GM15510 (cell line): ENCODE results near the gene CHPF2.

Experiments
- POLR2A ChIP-seq: IDR thresholded peaks from 3 replicates; pipeline ENCODE4 v1.6.1; 2011; ENCODE audit warnings: borderline replicate concordance; ENCODE audit not compliant: insufficient read length; ENCODE audit errors: extremely low read depth

The CHPF2 gene

DNA sequence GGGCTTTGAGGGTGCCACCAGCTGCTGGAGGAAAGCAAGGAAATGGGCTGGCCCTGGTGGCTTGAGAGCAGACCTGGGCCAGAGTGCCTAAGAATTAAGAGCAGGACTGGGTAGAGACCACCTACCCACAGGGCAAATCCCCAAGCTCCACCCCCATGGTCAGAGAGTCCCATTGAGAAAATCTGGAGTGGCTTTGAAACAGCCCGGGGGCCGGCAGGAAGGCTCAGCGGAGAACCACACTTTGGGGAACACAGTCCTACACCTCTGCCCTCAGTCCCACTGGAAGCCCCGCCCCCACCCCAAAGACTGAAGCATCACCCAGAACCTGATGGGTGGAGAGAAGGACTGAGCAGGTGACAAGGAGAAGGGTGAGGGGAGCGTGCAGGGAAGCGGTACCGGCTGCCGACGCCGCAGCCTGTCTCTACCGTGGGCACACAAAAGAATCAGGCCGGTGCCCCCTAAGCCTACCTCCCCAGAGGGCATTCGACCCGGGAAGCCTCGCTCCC lies 12.6 kb downstream of the CHPF2 start:
- no peak for TF ChIP-seq POLR2A

DNA sequence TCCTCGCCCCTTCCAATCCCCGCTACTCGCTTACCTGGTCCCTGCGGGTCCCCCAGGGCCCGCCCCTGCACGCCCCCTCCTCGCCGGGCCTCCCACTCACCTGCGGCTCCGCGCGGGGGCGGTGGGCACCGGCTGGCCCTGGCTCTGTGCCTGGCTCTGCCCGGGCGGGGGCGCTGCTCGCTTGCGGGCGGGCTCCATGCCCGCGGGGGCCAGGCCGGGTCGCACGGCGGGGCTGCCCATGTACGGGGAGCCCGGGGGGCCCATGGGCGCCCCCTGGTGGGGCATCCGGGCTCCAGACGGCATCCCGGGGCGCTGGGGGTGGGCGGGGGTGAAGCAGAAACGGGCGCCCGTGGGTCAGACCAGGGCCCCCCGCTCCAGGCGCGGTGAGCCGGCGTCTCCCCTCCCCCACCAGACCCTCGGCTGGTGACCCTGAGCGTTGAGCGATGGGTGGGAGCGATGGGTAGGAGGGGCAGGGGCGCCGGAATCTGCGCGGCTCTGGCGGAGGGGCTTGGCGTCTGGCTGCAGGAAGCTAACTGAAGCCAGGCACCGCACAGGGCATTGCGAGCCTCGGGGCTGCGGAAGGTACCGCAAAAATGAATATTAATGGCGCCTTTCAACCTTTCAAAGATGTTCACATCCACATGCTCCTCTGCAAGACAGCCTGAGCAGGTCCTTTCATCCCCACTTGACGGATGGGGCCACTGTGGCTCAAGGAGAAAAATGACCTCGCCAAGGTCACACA lies 13.2 kb downstream of the CHPF2 start:
- no peak for TF ChIP-seq POLR2A

DNA sequence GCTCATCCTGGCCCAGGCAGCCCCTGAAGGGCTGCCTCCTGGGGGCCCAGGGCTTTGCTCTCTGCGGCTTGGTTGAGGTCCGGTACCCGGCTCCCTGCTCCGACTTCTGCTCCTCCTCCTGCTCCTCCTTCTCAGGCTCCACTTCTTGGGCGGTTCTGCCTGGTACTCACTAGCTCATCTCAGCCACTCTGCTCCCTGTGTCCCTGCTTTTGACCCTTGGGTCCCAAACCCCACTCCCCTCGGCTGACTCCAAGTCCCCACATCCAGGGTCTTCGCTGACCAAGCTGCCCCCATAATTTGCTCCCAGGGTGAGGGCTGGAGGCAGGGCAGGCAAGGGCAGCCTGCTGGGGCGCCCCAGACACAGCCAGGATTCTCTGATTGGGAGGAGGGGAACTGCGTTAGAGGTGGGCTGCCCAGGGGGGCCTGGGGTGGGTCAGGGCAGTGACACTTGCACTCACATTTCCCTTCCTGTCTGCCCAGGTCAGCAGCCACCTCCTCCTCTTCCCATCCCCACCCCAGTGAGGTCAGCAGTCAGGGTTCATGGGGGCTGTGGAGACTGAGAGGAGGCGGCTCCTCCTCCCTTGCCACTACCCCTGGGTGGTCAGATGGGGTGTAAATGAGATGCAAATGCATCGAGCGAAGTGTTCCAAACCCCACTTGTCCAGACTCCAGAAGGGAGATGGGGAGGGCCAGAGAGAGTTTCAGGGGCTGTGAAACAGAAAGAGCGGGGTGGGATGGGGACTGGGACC lies 14.0 kb downstream of the CHPF2 start:
- no peak for TF ChIP-seq POLR2A

DNA sequence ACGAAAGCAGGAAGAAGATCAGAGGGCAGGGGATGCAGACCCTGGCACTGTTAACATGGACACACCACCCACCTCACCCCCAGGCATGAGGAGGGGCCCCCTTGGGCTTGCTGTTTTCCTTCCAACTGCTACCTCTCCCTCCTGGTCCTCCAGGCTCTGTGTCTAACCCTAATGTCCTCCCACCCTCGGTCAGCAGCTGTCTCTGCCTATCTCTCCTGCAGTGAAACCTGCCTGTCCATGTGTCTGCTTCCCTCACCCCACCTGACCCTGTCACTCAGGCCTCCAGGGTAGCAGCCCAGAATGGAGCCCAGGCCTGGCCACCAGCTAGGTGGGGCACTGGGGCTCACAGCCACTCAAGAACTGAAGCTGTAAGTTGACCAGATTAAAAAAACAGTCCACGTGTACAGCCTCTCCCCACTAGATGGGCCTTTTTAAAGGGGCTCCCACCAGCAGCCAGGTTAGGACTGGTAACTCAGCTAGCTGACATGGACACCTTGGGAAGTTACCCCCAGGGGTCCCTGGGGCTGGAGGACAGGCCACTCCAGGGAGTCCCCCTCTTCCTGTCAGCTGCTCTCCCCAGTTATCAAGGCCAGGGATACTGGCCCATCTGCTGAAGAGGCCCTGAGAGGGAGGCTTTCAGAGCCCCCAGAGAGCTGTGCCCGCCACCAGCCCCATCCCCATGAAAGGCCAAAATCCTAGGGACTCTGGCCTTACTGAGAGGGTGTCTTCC lies 14.7 kb downstream of the CHPF2 start:
- TF ChIP-seq POLR2A = no peak

DNA sequence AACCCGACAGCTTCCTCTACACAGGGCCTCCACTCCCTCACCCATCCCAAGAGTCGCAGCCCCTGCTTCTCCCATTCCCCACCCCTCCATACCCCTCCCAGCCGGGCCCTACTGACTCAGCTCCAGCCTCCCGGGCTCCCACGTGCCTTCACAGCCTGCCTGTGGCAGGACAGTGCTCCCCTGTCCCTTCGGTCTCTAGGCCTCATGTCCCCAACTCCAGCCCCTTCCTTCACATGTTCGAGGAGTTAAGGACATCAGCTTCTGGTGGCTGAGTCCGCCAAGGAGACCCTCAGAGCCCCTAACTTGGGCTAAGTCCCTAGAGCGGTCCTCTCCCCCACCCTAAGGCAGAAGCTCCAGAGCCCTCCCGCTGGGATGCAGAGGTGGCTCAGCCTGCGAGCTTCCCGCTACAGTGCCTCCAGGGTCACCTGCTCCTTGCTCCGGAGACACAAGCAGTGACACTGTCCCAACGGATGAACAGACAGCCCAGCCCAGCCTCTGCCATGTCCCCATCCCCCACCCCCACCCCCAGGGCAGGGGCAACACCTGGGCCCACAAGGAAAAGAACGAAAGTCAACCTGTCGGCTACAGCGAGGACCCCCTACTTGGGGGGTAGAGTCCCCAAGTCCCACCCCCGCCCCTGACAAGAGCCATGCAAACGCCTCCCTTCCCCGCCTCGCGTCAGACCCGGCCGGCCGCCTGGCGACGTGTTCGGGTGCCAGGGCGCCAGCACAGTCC lies 15.5 kb downstream of the CHPF2 start:
- no peak for TF ChIP-seq POLR2A

DNA sequence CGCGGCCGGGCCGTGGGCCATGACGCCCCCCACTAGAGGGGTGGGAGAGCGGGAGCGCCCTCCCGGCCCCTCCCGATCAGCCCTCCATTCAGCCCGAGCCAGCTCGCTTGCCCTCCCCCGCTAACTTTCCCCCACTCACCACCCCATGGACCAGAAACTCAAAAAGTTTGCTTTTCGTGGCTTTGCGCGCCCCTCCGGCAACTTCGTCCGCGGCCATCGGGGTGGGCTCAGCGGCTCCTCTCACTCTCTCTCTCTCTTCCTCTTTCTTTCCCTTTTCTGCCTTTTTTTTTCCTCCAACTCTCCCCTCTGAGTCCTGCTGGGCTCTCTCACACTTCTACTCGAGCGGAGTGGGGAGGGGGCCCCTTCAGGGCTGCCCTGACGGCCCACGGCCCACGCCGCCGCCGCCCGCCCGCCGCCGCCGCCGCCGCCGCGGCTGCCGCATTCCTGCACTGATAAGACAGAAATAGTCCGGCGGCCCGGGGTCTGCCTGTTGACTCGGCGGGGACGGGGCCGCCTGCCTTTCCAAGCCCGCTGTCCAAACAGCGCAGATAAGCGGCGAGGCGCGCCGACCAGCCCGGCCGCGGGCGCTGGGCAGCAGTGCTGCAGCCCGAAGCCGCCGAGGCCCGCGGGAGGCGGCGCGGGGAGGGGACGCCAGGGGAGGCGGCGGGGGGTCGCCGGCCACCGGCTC lies 16.2 kb downstream of the CHPF2 start, which contains the start of gene SMARCD3:
TSS of gene SMARCD3 (minus strand) at position 349 of the 688 bp plus-strand sequence. CDS start at position 217, 132 bp downstream.
- no peak for TF ChIP-seq POLR2A

DNA sequence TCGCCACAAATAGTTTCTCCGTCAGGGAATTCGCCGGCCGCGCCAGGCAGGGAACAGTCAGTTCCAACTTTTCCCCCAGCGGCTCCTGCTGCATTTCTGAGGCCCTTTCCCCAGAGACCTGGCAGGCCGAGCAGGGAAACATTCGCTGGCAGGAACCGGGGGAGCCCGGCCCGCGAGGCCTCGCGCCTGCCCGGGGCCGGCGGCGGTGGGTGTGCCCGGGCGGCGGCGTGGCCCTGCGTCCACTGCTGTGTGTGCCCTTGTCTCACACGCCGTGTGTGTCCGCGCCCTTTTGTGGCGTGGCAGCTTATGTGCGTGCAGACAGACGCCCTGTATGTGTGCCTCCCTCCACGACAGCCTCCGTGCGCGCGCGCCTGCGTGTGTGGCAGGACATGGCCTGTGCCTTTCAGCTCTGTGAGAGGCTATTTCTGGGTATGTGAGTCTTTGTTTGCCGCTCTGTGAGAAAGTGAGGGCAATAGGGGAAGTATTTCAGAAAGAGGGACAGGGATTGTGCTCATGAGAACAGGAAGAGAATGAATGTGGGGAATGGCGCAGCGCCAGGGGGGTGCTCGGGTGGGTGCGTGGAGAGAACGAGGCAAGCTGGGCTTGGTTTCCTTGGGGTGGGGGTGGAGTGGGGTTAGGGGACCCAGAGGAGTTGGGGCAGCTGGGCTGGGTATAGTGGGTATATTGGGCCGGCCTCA lies 16.9 kb downstream of the CHPF2 start:
- TF ChIP-seq POLR2A = no peak

DNA sequence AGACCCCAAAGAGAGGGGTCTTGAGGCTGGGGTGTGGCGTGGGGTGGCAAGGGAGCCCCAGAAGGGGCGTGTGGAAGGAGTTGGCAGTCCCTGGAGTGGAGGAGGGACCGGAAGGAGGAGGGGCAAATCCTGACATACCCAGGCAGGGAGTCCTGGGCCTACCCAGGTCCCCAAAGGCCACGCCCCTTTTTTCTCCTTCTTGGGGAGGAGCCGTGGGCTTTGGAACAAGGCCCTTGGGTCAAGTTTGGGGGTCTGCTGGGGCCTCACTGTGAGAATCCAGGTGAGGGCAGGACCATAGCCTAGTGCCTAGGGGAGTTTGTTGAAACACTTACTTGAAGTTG lies 17.4 kb downstream of the CHPF2 start:
- no peak for TF ChIP-seq POLR2A

DNA sequence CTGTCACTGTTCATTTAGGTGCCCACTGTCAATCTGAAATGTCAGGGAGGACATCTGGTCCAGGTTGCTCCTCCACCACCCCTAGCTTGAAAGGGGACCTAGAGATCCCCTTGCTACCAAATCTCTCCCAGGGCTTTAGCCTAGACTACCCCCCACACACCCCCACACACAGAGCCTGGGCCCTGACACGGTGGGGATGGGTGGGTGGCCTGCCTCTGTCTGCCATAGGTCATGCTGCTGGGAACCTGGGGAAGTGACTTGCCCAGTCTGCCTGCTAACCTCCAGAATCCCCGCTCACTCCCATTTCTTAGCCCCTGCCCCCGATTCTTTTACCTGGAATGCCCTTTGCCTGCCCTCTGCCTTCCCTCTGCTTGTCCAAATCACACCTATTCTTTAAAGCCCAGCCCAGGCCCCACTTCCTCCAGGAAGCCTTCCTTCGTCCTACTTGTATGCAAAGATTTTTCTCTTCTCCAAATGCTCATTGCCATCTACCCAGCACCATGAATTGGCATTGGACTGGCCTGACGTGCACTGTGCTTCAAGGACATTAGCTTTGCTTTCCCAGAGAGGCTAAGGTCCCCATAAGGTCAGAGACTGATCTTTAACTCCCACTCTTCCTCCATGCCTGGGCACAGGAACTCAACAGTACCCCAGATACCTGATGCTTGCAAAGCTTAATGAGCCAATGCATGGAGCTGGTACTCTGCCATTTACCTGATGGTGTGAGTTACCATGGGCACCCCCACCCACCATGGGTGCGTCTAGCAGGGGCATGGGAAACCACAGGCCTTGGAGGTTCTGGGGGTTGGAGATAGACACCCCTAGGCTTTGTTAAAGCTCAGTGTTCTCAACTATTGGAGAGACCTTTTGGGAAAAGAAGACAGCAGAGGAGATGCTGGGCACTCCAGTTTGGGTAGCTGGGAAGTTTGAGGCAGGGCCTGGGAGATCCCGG lies 18.2 kb downstream of the CHPF2 start:
- TF ChIP-seq POLR2A = no peak

DNA sequence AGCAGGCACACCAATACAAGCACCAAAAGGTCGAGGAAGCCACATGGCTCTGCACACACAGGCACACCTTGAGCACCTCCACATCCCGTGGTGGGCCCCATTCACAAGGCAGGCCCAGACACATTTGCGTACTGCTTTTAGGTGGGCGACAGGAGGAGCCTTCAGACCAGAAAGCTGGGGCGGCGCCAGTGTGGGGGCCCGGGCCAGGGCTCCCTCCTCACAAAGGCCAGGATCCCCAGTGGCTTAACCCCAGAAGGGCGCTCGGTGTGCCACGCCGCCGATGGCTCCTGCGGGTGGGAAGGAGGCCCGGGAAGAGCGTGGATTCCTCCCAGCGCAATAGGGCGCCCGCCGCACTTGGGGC lies 19.0 kb downstream of the CHPF2 start:
- no peak for TF ChIP-seq POLR2A

DNA sequence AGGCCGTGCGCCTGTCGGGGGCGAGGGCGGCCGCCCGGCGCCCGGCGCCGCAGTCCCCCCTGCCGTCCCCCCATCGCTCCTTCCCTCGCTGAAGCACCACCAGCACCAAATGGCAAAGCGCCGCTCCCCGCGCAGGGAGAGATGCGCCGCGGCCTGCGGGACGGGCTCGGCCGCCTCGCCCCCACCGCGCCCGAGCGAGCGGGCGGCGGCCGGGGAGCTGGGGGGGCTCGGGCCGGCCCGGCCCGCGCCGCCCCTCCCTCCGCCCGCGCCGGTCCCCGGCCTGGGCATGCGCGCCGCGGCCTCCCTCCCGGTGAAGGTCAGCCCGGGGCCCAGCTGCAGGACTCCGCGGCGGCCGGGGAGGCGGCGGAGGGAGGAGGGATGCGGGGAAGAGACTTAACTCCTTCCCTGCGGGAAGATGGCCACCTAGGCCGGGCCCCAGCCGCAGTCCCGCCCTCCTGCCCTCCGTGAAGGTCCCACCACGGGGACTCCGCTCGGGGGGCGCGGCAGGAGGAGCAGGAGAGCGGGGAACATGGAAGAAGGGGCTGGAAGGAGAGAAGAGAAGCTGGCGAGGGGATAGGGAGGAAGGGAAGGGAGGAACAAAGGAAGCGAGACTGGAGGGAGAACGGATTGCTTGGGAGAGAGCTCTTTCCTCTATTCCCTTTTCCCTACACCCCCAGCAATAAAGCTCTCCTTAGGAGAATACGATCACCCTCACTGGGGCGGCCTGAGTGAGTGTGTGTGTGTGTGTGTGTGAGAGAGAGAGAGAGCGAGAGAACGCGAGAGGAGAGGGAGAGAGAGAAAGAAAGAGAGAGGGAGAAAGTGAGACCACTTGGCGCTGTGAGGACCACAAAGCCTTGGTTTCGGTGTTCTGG lies 19.6 kb downstream of the CHPF2 start:
- no peak for TF ChIP-seq POLR2A

DNA sequence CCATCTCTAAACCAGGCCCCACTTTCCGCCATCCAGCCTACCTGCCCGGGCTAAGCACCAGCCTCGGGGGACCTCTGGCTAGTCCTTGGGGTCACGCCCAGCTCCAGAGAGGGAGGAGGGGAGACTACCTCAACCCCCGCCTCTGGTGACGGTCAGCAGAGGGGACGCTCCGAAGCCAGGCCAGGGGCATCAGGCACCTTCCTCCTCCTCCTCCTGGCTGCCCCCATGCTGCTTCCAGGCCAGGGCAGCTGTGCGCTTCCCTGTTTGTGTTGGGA lies 20.2 kb downstream of the CHPF2 start:
- TF ChIP-seq POLR2A = no peak

DNA sequence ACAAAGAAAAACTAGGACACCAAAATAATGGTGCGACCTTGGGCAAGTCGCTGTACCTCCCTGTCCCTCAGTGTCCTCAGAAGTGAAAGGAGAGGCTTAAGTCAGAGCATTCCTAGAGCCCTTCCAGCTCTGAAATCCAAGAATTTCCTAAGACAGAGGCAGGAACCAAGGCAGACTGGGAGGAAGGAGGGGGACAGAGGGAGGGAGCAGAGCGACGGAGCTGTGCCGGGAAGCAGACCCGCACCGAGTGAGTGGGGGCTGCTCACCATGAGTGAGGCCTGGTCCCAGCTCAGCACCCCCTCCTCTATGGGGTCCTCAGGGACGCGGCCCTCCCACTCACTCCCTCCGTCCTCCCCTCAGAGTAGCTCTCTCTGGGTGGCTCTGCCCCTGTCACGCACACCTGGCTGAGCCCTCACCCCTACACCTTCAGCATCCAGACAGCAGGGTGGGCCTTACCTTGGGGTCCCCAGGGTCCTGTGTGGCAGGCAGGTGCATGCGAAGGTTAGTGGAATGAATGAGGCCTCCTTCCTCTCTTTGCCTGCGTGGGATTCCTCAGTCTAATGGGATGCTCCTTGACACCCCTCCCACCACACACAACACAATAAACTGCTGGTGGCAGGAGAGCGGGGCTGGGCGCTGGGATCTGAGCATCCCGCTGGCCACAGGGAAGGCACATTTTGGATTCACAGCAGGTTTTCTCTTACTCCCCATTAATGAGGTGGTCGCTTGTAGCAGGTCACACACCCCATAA lies 20.9 kb downstream of the CHPF2 start:
- no peak for TF ChIP-seq POLR2A
